ENCODE data around the gene RIC8B.

Gene RIC8B

DNA sequence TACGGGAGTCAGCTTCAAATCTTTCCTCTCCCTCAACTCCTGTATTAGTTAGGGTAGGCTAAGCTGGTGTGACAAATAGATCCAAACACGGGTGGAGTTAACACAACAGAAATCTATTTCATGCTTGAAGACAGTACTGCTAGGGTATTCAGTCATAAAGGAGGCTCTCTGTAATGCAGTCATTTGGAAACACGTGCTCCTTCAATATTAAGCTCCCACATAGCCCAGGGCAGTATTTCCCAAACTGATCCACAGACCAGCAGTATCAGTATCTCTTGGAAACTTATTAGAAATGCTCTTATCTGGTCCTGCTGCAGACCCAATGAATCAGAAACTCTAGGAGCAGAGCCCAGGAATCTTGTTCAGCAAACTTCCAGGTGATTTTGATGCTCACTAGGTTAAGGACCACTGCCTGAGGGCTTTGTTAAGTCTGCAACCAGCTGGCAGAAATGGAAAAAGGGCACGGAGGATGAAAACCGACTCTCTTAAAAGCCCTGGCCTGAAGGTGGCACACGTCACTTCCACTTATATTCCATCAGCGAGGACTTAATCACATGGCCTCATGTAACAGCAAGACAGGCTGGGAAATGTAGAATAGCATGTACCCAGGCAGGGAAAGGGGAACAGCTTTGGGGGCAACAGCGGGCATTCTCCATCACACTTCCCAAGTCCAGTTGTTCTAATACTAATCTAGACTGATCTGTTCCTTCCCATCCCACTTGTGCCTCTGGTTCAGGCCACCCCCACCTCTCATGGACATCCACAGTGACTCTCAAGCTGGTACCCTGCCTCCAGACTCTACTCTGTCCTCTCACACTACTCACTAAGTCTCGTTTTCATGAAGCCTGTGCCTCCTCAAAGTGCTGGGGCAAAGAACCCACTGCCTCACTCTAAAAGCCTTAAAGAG is 38.2 kb upstream of the RIC8B start:
- H3K4me3 ChIP-seq (replicated peaks; ENCODE audit: low read depth, low read length), result no peak overlapping the region
- TF ChIP-seq, protein P1, sequence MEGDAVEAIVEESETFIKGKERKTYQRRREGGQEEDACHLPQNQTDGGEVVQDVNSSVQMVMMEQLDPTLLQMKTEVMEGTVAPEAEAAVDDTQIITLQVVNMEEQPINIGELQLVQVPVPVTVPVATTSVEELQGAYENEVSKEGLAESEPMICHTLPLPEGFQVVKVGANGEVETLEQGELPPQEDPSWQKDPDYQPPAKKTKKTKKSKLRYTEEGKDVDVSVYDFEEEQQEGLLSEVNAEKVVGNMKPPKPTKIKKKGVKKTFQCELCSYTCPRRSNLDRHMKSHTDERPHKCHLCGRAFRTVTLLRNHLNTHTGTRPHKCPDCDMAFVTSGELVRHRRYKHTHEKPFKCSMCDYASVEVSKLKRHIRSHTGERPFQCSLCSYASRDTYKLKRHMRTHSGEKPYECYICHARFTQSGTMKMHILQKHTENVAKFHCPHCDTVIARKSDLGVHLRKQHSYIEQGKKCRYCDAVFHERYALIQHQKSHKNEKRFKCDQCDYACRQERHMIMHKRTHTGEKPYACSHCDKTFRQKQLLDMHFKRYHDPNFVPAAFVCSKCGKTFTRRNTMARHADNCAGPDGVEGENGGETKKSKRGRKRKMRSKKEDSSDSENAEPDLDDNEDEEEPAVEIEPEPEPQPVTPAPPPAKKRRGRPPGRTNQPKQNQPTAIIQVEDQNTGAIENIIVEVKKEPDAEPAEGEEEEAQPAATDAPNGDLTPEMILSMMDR (IDR thresholded peaks at IDR 0.05; ENCODE audit: low read depth, low read length, missing control alignments), result no peak
- DNase-seq (ENCODE audit: extremely low read depth, low read depth), result no peak

DNA sequence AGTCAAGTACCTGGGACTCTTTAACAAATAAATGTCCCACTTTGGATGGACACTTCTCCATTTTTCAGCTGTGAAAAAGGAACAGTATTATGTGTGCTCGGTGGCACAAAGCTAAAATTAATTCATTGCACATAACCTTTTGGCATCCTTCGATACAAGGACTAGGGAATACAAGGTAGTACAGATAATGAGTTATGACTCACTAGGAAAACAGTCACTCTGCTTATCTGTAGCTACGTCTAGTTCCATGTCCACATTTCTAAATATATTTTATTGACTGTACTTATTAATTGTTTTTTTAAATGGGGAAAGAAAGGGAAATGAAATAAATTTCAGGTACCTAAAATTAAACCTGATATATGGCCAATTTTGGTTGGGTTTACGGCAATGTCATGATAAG is 35.2 kb upstream of the RIC8B start:
- TF ChIP-seq, protein P1 (IDR thresholded peaks at IDR 0.05; ENCODE audit: low read depth, low read length, missing control alignments), result no peak
- no peak for DNase-seq (ENCODE audit: extremely low read depth, low read depth)
- no peak overlapping the region for H3K4me3 ChIP-seq (replicated peaks; ENCODE audit: low read depth, low read length)

- DNase-seq (ENCODE audit: extremely low read depth, low read depth), result no peak
- TF ChIP-seq, protein P1 (IDR thresholded peaks at IDR 0.05; ENCODE audit: low read depth, low read length, missing control alignments), result no peak
- H3K4me3 ChIP-seq (replicated peaks; ENCODE audit: low read depth, low read length), result no peak overlapping the region
Measured at GRCh38 chr12:106739815-106740530, 34.5 kb upstream of the RIC8B start.

- no peak overlapping the region for H3K4me3 ChIP-seq (replicated peaks; ENCODE audit: low read depth, low read length)
- TF ChIP-seq, protein P1 (IDR thresholded peaks at IDR 0.05; ENCODE audit: low read depth, low read length, missing control alignments), result no peak
- no peak for DNase-seq (ENCODE audit: extremely low read depth, low read depth)
Measured at GRCh38 chr12:106740818-106741217, 33.7 kb upstream of the RIC8B start.

GRCh38 chr12:106741247-106741646 is 33.2 kb upstream of the RIC8B start:
- no peak for DNase-seq (ENCODE audit: extremely low read depth, low read depth)
- TF ChIP-seq, protein P1 (IDR thresholded peaks at IDR 0.05; ENCODE audit: low read depth, low read length, missing control alignments), result no peak
- H3K4me3 ChIP-seq (replicated peaks; ENCODE audit: low read depth, low read length), result no peak overlapping the region

GRCh38 chr12:106743270-106743988 is 31.1 kb upstream of the RIC8B start:
- TF ChIP-seq, protein P1 (IDR thresholded peaks at IDR 0.05; ENCODE audit: low read depth, low read length, missing control alignments), result no peak
- no peak for DNase-seq (ENCODE audit: extremely low read depth, low read depth)
- no peak overlapping the region for H3K4me3 ChIP-seq (replicated peaks; ENCODE audit: low read depth, low read length)

Measured in HFF-Myc (cell line).